SU-DHL-6 (cell line): ENCODE measurements around the gene KRTAP10-10.

ENCODE experiments used
- CTCF ChIP-seq: fragments of 200-600 bp; sonication (generic); IDR thresholded peaks from one replicate; pipeline ENCODE4 v1.5.1; 2017; ENCODE audit warnings: antibody characterized with exemption, mild to moderate bottlenecking, low read length, moderate library complexity; ENCODE audit not compliant: insufficient read depth, poor library complexity, severe bottlenecking
- EZH2phosphoT487 ChIP-seq: fragments of 200-600 bp; sonication (generic), shearing (Covaris generic); conservative IDR thresholded peaks from 2 replicates; pipeline ENCODE4 v1.6.1; 2018; ENCODE audit warnings: mild to moderate bottlenecking, antibody characterized with exemption, low read length, moderate library complexity, mixed read lengths

DNA sequence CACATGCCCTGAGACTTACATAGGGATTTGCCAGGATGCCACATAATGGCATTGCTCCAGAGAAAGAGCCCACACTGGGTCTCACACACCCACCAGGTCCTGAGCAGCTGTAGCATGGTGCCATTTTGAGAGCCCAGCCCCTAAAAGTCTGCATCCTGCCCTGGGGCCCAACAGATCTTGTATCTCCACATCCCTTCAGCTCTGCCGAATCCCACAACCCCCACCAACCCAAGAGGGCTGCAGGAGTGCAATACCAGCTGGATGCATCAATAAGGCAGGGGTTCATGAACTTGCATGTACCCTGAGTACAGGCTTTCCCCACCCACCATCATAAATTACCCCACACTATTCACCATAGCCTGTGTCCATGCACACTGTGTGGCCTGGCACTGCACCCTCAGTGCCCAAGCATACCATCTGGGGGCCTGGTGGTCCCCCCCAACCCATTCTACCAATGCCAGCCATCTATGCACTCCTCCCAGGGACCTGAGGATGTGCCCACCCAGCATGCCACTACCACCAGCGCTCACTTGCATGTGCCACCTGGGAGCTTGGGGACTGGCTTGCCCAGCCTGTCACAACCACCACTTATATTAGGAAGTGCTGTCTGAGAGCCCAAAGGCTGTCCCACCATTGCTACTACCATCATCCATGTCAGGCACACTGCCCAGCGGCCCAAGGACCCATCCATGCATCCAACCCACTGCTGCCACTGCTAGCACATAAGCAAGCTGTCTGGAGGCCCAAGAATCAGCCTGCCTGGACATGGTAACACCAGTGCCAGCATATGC lies 33.7 kb downstream of the KRTAP10-10 start:
- TF ChIP-seq CTCF, result no peak
- no peak for TF ChIP-seq EZH2phosphoT487
